Endothelial cell of umbilical vein (primary cell): ENCODE data around the gene KRTAP10-2. TPM values are rescaled to one million over a fixed set of nuclear protein-coding genes. Genes with fewer than 3 reads are reported as not detected.

ENCODE experiments used
- BruUV-seq: library from RNA; stranded (reverse); fragments of 400-500 nt; replicated peaks from 2 replicates; lab custom pipeline; 2021; lab: Mats Ljungman, UMichigan
- CTCF ChIA-PET: fragments of 300-600, 350-600 bp; sonication (Branson Sonifier 250); formaldehyde crosslinking; loops from one replicate; lab custom pipeline; 2021; ENCODE audit warnings: antibody characterized with exemption, inconsistent platforms; lab: Charles Lee
- POLR2A ChIA-PET: fragments of 300-600, 350-600 bp; sonication (Branson Sonifier 250); formaldehyde crosslinking; loops from one replicate; lab custom pipeline; 2021; ENCODE audit warnings: antibody characterized with exemption, inconsistent platforms; lab: Charles Lee
- DNase-seq: peaks from one replicate; pipeline ENCODE4 v3.0.0-alpha.2; 2011; ENCODE audit warnings: low read depth, low spot score
- FAIRE-seq: peaks from 2 replicates; lab custom pipeline; 2011; peaks lifted over from hg19 to GRCh38; lab: Jason Lieb, UNC
- H2AFZ ChIP-seq: 2 replicates; pipeline ENCODE4 v1.6.0; 2012; ENCODE audit warnings: low read depth, low read length, control low read depth, inconsistent platforms
- H3K27ac ChIP-seq: 2 replicates; pipeline ENCODE4 v1.5.1; 2011; ENCODE audit warnings: low read depth, mild to moderate bottlenecking, control low read depth, low read length, moderate library complexity; ENCODE audit not compliant: insufficient read depth
- H3K27me3 ChIP-seq, 2 experiments: 2 replicates each; pipeline versions ENCODE4 v1.6.0 to v1.6.1; 2011; ENCODE audit warnings: low read length in 2 of 2, mixed read lengths in 1 of 2; ENCODE audit not compliant: control insufficient read depth in 2 of 2, insufficient read depth in 2 of 2
- H3K36me3 ChIP-seq, 2 experiments: 2 replicates in 1 of 2; 3 replicates in 1 of 2; pipeline ENCODE4 v1.5.1; 2011; ENCODE audit warnings: low read length in 2 of 2, mild to moderate bottlenecking in 1 of 2, moderate library complexity in 1 of 2; ENCODE audit not compliant: control insufficient read depth in 2 of 2, insufficient read depth in 2 of 2; ENCODE audit errors: extremely low read depth in 1 of 2
- H3K4me1 ChIP-seq: 3 replicates; pipeline ENCODE4 v1.5.1; 2011; ENCODE audit warnings: mild to moderate bottlenecking, low read length; ENCODE audit not compliant: control insufficient read depth, insufficient read depth; ENCODE audit errors: extremely low read depth
- H3K4me2 ChIP-seq: 2 replicates; pipeline ENCODE4 v1.6.1; 2011; ENCODE audit warnings: low read length, control low read depth, mixed read lengths; ENCODE audit not compliant: insufficient read depth
- H3K4me3 ChIP-seq, 3 experiments: fragments of 200-600 bp in 1 of 3; sonication (generic), shearing (Covaris generic) in 1 of 3; replicated peaks in 1 of 3; 2 replicates each; pipeline ENCODE4 v1.5.1; 2011 to 2016; ENCODE audit warnings: control low read depth in 3 of 3, low read length in 3 of 3, mild to moderate bottlenecking in 2 of 3, inconsistent platforms in 1 of 3, low read depth in 1 of 3, moderate library complexity in 1 of 3; ENCODE audit not compliant: insufficient read depth in 1 of 3
- H3K79me2 ChIP-seq: 2 replicates; pipeline ENCODE4 v1.6.0; 2012; ENCODE audit warnings: low read length, inconsistent platforms; ENCODE audit not compliant: control insufficient read depth, insufficient read depth
- H3K9ac ChIP-seq: replicated peaks from 2 replicates; pipeline ENCODE3; 2011; ENCODE audit warnings: low read length, control low read depth; ENCODE audit not compliant: insufficient read depth; ENCODE audit errors: extremely low read depth
- H3K9me1 ChIP-seq: replicated peaks from 3 replicates; pipeline ENCODE4 v1.6.0; 2011; ENCODE audit warnings: mild to moderate bottlenecking, low read length; ENCODE audit not compliant: control insufficient read depth, insufficient read depth; ENCODE audit errors: extremely low read depth
- H3K9me3 ChIP-seq: replicated peaks from 2 replicates; pipeline ENCODE4 v1.5.1; 2012; ENCODE audit warnings: low read length, inconsistent platforms; ENCODE audit not compliant: control insufficient read depth, insufficient read depth
- H4K20me1 ChIP-seq: replicated peaks from 2 replicates; pipeline ENCODE3; 2011; ENCODE audit warnings: mild to moderate bottlenecking, low read length; ENCODE audit not compliant: control insufficient read depth, insufficient read depth; ENCODE audit errors: extremely low read depth
- CTCF ChIP-seq, 2 donors: IDR thresholded peaks; 1 replicate in 1 of 2; 2 replicates in 1 of 2; pipeline ENCODE4 v1.5.1; 2011; ENCODE audit warnings: low read length in 2 of 2, mild to moderate bottlenecking in 2 of 2, moderate library complexity in 2 of 2, control low read depth in 1 of 2, inconsistent platforms in 1 of 2, low read depth in 1 of 2; ENCODE audit not compliant: insufficient read depth in 1 of 2; ENCODE audit errors: extremely low read depth in 1 of 2
- EZH2 ChIP-seq: IDR thresholded peaks from 2 replicates; pipeline ENCODE4 v1.6.1; 2012; ENCODE audit warnings: borderline replicate concordance, low read depth, mild to moderate bottlenecking, moderate library complexity, low read length, inconsistent platforms; ENCODE audit not compliant: severe bottlenecking
- FOS ChIP-seq: IDR thresholded peaks from 2 replicates; pipeline ENCODE4 v1.6.1; 2011; ENCODE audit warnings: mild to moderate bottlenecking, low read length, moderate library complexity, borderline replicate concordance; ENCODE audit not compliant: insufficient read depth
- GATA2 ChIP-seq: IDR thresholded peaks from 2 replicates; pipeline ENCODE4 v1.7.0; 2011; ENCODE audit warnings: low read depth, mild to moderate bottlenecking, moderate library complexity, mixed read lengths, low read length; ENCODE audit not compliant: insufficient read length, insufficient read depth
- JUN ChIP-seq: IDR thresholded peaks from 2 replicates; pipeline ENCODE4 v1.6.1; 2011; ENCODE audit warnings: borderline replicate concordance, low read depth; ENCODE audit not compliant: insufficient read length, insufficient read depth
- MAX ChIP-seq: IDR thresholded peaks from 2 replicates; pipeline ENCODE4 v1.6.1; 2011; ENCODE audit not compliant: insufficient read depth, insufficient read length
- MYC ChIP-seq: IDR thresholded peaks from one replicate; pipeline ENCODE4 v1.6.1; 2011; ENCODE audit warnings: mild to moderate bottlenecking, low read depth, low read length
- POLR2A ChIP-seq: IDR thresholded peaks from 2 replicates; pipeline ENCODE4 v1.6.1; 2012; ENCODE audit warnings: low read depth, mild to moderate bottlenecking, control low read depth, low read length
- POLR2AphosphoS5 ChIP-seq: IDR thresholded peaks from 2 replicates; pipeline ENCODE4 v1.6.1; 2012; ENCODE audit warnings: low read depth, mild to moderate bottlenecking, control low read depth, low read length, moderate library complexity; ENCODE audit not compliant: insufficient read depth
- dilution Hi-C: fragments of 300-500 bp; cut with MboI; formaldehyde crosslinking; loops from one replicate; pipeline ENCODE4 v1.15.0; 2019; ENCODE audit warnings: low sequenced_read_pairs; ENCODE audit not compliant: extremely low pct_ligation_motif_present
- intact Hi-C: fragments of 100-400 bp; cut with micrococcal nuclease; formaldehyde crosslinking; loops from one replicate; pipeline ENCODE4 v1.10.0; 2022
- polyA plus RNA-seq, 4 experiments: library from polyadenylated mRNA; depleted of rRNA in 3 of 4; stranded (reverse) in 3 of 4; unstranded in 1 of 4; fragments of >200 nt; gene quantifications; 2 replicates each; pipeline versions ENCODE4 v1.2.1 to v1.2.3, GENCODE V29; 2011 to 2012; ENCODE audit warnings: missing spikeins in 1 of 4
- total RNA-seq: library from RNA; stranded (reverse); gene quantifications from 2 replicates; pipeline ENCODE4 v1.2.3, GENCODE V29; 2021

The KRTAP10-2 gene
- total and polyA plus RNA-seq, 2 donors (not counting 3 experiments of a cell fraction or from before 2014, with no cell fraction given): not detected

GRCh38 chr21:44509539-44509938, 41.8 kb downstream of the KRTAP10-2 start:
- FAIRE-seq (no peak), DNase-seq (no peak)
- Histone ChIP-seq H3K9me1 (no peaks in the 10 kb centered on the region), H2AFZ (no peak overlapping the region), H3K27ac (no peak overlapping the region), H3K4me1 (no peaks in the 10 kb centered on the region), H3K79me2 (no peaks in the 10 kb centered on the region), H3K4me2 (no peak overlapping the region), H4K20me1 (no peaks in the 10 kb centered on the region), H3K9me3 (no peaks in the 10 kb centered on the region), H3K4me3 (no peak overlapping the region), H3K36me3 (no peaks in the 10 kb centered on the region), H3K9ac (no peak overlapping the region), H3K27me3 (no peaks in the 10 kb centered on the region)
- TF ChIP-seq GATA2 (no peak), POLR2AphosphoS5 (no peak), EZH2 (no peak), MAX (no peak), FOS (no peak), MYC (no peak), POLR2A (no peak), CTCF (IDR thresholded peaks at IDR 0.05; ENCODE audit: extremely low read depth in 1 of 2, insufficient read depth in 1 of 2, low read depth in 1 of 2, low read length in 2 of 2) (no peak), JUN (no peak)
- intact Hi-C loops: no loop called here
- POLR2A ChIA-PET: no interaction called here
- CTCF ChIA-PET: interaction anchor here (0.8 to 5.1 kb wide), 7 partner anchors 9 to 422 kb away, joined by 3 to 125 read pairs (median 9); no protein-coding TSS in a partner anchor
- no TSS peak for BruUV-seq
- dilution Hi-C loops: no loop called here
